DMS 273 (cell line): ENCODE results near the gene CD37.

Source experiments
- DNase-seq: peaks from one replicate; lab custom pipeline; 2025; ENCODE audit not compliant: unreplicated experiment; lab: John Stamatoyannopoulos, UW

CD37 gene

GRCh38 chr19:49344505-49345423 is 9.6 kb downstream of the CD37 start:
- no peak for DNase-seq

- no peak for DNase-seq
These were observed 12.0 kb downstream of the CD37 start for GRCh38 chr19:49347191-49347590.

GRCh38 chr19:49347835-49348234 is 12.6 kb downstream of the CD37 start:
- peak; percentile 89 for DNase-seq

GRCh38 chr19:49348305-49349189 is 13.3 kb downstream of the CD37 start:
- no peak for DNase-seq

GRCh38 chr19:49349567-49349966 is 14.4 kb downstream of the CD37 start:
- DNase-seq, result no peak

- no peak for DNase-seq
These were observed 20.7 kb downstream of the CD37 start for GRCh38 chr19:49355909-49356353.

- DNase-seq, result no peak
These were observed 21.2 kb downstream of the CD37 start for GRCh38 chr19:49356382-49356781.

- no peak for DNase-seq
These were observed 22.0 kb downstream of the CD37 start for GRCh38 chr19:49357186-49357585.

- no peak for DNase-seq
These were observed 24.9 kb downstream of the CD37 start for GRCh38 chr19:49359851-49360820.

GRCh38 chr19:49361438-49362047 is 26.3 kb downstream of the CD37 start:
- DNase-seq, result peak; percentile 80

GRCh38 chr19:49362048-49362928 is 27.1 kb downstream of the CD37 start, which contains the start of gene TEAD2:
TSS of gene TEAD2 (minus strand) at chr19:49362416. CDS start at chr19:49360075, 2,341 bp downstream.
- DNase-seq, result peak; percentile 86

- DNase-seq, result peak; percentile 82
These were observed 27.7 kb downstream of the CD37 start for GRCh38 chr19:49362929-49363267.

- DNase-seq, result peak; percentile 98
These were observed 28.3 kb downstream of the CD37 start, which contains the start of gene DKKL1 for GRCh38 chr19:49363268-49364082. TSS of gene DKKL1 (plus strand) at chr19:49363877. CDS start at chr19:49363999, 122 bp downstream.

GRCh38 chr19:49364083-49364737 is 29.0 kb downstream of the CD37 start:
- no peak for DNase-seq

- no peak for DNase-seq
These were observed 30.9 kb downstream of the CD37 start for GRCh38 chr19:49366110-49366509.

- DNase-seq, result peak; percentile 35
These were observed 33.6 kb downstream of the CD37 start for GRCh38 chr19:49368711-49369358.

GRCh38 chr19:49371184-49371583 is 36.0 kb downstream of the CD37 start:
- DNase-seq, result no peak
